Retina (tissue), 1 donor: Measurements from ENCODE around the gene ATP8A2.
A peak's percentile ranks its signal among the peaks of the same experiment; 100 is the strongest.

Experiments used
- DNase-seq: peaks from one replicate; pipeline ENCODE4 v3.0.0-alpha.2; 2016

Gene ATP8A2

DNA sequence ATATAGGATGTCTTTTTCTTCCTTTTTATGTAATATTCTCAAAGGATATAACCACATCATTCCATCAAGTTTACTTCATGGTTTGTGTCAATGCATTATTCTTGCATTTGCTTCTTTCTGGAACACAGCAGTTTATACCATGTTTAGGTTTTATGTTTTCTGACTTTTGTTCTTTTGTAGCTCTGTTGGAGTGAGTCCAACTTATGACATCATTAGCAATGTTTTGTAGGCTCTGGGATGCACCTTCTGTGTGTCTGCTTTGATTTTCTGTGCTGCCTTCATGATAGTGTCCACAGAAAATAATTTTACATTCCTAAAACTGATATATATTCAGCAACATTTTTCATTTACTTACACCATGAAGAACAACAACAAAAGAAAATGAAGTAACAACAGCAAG lies 611.1 kb downstream of the ATP8A2 start:
- DNase-seq, result no peak

DNA sequence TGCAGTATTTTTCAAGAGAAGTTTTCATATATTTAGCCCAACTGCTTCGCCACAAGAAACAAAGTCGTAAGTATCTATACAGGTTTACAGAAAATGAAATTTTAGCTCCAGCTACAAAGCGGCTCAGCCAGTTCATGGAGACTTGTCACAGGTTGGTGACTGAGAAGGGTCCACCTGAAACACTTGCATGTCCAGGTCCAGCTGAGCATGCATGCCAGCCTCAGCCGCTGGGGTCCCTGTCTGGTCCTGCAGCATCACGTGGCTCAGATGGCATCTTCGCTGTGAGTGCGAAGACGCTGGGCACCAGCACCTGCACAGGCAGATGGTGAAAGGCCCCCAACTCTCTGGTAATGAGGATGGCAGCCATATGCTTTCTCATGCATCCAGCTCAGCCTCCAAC lies 616.2 kb downstream of the ATP8A2 start:
- no peak for DNase-seq

DNA sequence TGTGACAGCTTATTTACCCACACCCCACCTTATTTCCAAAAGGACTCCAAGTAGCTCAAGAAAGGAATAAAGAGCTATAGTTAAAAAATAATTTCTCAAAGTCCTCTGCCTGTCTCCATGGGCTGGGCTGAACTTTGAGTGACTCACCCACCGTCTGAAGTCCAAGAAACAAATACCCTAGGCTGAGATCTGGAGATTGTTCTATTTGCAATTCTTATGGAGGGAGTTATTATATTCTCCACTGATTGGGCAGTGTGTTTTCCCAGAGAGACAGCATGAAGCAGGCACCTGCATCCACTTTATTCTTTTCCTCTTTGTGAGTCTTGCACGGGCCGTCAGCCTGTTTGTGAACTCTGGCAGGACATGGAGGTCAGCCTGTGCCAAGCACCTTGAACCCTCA lies 616.9 kb downstream of the ATP8A2 start:
- peak; percentile 78 for DNase-seq

DNA sequence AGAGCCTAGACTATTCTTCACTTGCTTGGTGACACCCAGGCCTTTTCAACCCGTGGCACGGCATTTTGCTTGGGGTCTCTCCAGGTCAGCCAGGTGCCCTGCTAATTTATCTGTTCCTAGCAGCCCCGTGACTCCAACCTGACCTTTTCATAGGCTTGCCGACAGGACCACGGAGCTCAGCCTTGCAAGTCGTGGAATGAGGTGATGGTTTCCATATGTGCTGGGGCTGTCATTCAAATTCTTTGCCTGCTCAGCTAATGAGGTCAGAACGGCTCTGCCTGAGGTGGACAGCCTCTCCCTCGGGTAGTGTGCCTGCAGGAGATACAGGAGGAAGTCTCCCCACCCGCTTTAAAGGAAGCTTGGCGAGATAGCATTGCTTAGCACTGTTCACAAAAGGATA lies 619.0 kb downstream of the ATP8A2 start:
- DNase-seq, result no peak

DNA sequence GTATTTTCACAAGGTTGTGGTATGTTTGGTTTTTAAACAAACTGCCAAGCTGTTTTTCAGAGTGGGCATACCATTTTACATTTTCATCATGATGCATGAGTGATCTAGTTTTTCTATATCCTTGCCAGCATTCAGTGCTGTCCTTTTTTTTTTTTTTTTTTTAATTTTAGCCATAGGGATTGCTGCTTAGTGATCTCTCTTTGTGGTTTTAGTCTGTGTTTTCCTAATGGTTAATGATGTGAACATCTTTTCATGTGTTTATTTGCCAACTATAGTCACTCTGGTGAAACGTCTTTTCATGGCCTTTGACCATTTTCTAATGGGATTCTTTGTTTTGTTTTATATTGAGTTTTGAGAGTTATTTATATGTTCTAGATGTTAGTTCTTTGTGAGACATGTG lies 620.3 kb downstream of the ATP8A2 start:
- DNase-seq, result no peak

DNA sequence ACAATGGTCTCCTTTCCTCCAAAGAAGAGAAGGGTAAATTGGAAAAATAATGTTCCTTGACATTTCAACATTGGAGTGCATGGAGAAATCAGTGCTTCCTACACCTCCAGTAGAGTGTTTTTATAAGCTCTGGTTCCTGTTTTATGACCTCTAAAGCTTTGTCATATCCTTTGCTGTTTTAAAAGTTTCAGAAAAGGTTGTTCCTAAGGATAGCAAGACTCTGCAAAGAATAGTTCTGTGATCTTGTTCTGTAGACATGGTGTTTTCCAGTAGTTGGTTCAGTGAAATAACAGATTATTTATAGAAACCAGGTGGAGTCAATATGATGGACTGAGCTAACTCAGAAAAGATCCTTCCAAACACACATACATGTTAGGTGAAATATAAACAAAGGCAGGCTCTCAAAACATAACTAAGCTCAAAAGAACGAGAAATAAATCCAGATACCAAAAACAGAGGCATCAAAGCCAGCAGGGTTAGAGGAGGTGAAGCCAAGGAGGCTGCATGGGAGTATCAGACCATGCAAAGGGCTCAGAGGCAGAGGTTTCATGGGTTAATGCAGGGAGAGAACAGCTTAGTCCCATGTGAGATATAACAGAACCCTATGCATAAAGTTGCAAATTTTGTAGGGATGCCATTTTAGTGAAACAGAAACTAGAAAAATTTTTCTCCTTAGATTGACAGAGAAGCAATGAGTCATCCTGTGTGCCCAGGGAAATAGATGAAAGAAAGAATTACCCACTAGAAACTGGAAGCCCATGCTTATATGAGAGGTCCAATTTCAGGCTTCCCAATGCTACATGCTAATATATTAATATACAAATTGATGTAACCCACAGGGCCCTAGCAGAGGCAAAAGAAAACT lies 635.7 kb downstream of the ATP8A2 start:
- no peak for DNase-seq

DNA sequence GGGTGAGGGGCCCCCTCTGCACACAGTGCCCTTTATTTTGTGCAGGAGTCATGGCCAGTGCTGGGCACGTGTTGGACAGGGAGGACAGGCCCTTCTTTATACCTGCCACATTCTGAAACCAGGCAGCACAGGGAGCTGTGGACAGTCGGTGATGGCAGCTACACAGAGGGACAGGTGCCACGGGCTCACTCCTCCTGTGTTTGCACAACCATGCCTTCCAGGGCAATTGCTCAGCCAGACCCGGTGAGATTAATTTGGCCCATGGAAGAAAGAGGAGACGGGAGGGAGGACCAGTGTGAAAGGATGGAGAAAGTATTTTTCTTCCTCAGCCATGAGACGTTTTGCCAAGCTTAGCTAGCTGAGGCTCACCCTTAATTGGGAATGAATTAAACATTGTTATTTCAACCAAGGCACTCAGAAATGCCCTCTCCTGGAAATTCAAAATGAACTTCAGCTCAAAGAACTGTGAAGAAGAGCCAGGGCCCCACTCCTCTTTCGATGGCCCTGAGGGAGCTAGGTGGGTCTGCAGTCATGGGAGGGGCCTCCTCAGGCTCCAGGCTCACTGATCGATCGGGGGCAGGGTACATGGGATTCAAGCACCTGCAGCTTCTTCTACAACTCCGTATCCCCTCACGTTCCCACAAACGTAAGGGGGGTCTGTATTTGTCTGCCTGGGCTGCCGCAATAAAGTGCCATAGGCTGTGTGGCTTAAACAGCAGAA lies 638.9 kb downstream of the ATP8A2 start:
- no peak for DNase-seq

DNA sequence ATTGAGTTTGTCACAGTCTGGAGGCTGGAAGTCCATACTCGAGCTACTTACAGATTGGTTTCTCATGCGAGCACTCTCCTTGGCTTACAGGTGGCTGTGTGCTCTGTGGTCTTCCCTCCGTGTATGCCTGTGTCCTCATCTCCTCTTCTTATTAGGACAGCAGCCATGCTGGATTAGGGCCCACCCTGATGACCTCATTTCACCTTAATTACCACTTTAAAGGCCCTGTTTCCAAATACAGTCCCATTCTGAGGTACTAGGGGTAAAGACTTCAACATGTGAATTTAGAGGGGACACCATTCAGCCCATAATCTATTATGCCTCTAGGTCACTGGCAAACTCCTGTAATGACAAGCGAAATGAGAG lies 639.4 kb downstream of the ATP8A2 start:
- no peak for DNase-seq

DNA sequence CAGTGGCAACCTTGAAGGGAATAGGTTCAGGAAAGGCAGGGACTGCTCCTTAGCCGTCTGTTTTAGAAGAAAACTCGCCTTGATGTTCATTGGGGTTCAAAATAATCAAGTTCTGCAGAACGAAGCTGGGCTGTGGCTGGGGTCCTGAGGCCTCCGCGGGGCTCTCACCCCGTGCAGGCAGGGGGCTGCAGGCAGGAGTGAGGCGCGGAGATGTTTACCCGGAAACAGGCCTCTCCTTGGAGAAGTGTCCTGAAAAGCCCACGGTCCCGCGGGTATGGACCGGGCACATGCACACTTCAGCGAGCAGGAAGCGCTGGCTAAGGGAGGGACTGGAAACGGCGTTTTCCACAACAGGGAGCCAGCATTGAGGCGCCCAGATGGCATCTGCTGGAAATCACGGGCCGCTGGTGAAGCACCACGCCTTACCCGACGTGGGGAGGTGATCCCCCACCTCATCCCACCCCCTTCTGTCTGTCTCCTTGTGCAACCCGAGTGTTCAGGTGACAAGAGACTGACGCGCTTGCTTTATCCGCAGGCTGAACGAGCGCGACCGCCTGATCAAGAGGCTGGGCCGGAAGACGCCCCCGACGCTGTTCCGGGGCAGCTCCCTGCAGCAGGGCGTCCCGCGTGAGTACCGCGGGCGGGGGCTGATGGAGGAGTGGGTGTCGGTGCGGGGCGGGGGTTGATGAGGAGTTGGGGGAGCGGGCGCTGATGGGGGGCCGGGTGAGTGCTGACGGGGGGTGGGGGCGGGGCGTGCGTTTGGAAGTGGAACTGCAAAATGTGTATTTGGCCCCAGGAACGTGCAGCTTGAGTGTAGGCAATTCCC lies 640.4 kb downstream of the ATP8A2 start:
- peak; percentile 80 for DNase-seq

DNA sequence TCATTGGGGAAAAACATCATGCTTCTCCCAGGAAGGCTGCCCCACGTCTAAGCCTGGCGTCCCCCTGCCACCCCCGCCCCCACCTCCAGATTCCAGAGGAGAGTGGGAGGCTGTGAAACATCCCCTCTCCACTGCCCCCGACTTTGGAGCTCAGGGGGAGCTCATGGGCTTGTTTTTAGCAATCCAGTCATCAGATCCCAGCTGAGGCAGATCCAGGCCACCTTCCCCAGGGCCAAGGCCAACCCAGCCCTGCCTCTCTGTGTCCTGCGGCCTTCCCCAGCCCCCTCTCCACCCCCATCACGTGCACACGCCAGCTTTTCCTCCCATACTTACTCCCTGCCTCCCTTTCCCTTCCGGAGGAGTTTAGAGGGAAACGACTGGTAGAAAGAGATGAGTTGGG lies 641.2 kb downstream of the ATP8A2 start:
- DNase-seq, result no peak

DNA sequence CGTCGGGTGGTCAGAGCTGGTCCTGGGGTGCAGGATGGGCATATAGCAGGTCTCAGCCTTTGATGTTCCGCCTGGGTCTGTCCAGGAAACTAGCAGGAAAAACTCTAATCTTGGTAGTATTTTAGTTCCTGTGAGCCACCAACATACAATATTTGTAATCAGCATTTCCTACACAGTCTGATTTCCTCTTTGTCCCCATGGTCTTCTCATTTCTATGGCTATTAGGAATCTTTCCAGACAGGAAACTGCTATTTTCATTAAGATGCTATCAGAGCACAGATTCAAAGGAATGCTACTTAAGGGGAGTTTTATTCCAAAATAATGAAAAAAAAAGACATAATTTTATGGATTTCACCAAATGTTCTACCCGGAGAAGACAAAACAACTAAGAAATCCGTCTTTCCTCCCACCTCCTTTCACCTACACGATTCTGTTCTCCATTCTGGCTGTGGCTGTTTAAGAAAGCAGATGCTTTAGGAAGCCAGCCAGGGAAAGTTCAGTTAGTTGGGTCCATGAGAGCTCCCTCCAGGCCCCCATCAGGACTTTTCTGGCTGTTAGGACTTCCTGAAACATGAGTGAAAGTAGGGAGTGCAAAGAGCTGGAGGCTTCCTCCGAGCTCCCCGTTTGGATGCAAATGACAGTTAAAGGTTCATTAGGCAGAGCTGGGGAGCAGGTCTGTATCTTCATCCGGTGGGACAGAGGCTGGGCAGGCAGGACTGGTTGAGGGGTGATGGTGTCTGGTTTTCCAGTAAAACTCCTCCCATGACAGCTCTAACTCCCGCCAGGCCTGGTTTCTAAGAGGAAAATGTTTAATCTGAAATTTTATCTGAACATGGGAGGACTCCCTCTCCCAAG lies 643.7 kb downstream of the ATP8A2 start:
- DNase-seq, result no peak

DNA sequence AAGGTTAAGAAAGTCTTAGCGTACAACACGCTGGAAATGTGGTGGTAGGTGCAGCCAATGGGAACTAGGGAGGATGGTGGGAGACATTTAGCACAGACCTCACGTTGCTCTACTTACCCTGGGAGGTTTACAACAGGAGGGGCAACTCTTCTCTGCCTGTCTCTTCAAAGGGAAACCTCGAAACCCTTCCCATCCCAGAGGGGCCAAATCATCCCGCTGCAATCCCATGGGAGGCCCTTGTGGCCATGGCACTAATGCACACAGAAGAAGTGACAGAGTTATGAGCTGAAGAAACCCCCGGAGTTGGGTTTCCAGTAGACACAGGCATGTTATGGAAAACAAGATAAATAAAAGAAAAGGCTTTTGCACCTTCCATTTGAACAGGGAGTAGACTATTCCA lies 644.4 kb downstream of the ATP8A2 start:
- DNase-seq, result no peak

DNA sequence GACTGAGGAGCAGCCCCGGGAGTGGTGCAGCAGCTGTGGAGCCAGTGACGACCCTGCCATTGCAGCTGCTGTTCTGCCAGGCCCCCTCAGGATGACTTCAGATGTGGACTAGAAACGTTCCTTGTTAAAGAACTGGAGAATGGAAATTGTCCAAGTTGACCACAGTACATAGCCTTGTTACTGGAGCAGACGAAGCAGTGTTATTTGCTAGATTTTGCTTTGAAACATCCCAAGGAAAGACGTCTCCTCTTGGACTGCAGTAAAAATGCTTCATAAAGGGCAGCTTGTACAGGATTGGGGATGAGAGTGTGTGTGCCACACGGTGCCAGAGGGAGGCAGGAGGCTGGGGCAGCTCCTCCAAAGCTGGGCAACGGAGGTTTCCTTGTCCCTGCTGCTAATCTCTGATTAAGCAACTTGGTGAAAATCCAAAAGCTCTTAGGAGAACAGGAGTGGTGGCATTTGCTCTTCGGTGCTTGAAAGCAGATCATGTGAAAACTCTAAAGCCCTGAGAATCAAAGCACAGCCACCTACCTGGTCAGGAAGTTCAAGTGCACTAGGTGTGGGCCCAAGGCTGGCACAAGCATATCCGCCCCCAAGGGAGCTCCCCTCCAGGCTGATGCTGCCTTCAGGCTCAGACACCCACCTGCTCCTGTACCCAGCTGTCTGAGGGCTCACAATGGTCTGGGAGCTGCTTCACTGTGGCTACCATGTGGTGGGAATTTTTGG lies 645.6 kb downstream of the ATP8A2 start:
- DNase-seq, result no peak

DNA sequence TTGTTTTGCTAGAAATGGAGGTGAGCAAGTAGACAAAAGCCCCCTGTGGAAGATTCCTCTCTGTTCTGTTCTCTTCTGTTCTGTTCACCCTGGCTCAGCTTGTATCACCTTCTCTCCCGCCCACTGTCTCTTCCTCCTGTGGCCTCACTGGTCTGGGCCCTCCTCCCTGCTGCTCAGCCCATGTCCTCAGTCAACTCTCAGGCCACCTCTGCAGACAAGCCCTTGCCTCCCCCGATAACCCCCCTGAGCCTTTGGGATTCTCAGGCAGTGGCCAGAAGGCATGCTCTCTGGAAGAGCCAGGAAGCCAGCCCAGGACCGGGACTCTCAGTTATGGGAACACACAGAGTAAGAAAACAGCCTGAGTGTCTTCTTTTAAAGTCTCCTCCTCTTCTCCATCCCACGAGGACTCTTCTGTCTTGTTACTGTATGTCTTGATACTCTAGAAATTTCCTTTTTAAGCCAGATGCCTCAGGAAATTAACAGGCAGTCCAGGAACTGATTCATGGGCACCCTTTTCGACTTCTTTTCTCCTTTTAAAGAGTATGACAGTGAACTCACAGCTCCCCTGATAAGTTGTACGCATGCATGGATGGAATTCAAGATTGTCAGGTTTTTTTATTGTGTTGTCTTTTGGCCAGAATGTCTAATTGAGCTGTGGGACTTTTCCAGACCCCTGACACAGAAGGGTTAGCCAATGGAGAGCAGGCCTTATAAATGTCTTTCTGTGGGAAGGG lies 646.3 kb downstream of the ATP8A2 start:
- no peak for DNase-seq

DNA sequence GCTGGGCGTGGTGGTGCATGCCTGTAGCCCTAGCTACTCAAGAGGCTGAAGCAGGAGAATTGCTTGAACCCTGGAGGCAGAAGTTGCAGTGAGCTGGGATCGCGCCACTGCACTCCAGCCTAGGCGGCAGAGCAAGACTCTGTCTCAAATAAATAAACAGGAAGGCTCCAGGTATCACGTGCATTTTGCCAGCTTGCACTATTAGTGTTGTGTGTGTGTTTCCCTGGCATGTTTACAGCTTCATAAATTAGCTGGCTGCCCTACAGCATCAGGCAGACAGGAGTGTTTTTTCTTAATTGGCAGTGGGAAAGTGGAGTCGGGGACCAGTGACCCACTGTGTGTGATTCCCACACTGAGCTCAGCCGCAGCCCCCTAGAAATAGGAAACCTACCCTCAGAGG lies 647.5 kb downstream of the ATP8A2 start:
- DNase-seq, result no peak

DNA sequence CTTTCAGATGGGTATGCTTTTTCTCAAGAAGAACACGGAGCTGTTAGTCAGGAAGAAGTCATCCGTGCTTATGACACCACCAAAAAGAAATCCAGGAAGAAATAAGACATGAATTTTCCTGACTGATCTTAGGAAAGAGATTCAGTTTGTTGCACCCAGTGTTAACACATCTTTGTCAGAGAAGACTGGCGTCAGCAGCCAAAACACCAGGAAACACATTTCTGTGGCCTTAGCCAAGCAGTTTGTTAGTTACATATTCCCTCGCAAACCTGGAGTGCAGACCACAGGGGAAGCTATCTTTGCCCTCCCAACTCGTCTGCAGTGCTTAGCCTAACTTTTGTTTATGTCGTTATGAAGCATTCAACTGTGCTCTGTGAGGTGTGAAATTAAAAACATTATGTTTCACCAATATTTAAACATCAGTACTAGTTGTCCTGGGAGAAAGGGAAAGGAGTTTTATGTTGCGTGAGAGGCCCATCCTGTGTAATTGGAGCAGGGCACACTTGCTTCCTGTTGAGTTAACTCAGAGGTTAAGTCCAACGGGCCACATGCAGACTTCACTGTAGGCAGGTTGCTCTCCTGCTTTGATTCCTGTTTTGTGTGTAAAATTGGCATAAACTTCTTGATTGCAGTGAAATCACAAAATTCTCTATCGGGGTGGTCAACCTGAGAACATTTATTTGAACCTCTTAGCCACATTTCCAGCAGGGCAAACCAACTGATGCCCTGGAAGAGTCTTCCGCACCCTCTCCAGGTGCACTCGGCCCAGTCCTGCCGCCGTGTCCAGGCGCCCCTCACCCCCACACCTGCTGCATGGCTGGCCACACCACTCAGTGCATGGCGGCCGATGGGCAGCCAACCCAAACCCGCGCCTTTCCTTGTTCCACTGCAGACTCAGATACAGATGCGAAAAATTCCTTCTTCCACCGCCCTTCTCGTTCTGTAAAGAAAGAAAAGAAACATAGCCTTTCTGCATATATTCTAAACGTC lies 648.4 kb downstream of the ATP8A2 start:
- DNase-seq, result no peak

DNA sequence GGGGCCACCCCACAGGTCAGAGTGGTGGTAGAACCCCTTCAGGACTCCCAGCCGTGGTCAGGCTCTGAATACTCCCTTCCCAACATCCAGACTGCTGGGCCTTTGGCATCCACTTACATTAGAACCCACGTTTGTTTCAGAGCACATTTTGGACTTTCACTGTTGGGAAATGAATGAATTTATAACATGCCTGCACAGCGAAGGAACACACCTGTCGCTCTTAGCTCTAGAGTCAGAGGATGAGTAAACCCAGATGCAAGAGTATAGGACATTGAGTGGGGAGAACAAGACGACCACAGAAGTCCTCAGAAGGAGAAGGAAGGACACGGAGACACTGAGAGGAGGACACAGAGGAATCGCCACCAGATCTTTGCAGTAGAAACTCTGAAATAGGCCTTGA lies 649.1 kb downstream of the ATP8A2 start:
- DNase-seq, result no peak

DNA sequence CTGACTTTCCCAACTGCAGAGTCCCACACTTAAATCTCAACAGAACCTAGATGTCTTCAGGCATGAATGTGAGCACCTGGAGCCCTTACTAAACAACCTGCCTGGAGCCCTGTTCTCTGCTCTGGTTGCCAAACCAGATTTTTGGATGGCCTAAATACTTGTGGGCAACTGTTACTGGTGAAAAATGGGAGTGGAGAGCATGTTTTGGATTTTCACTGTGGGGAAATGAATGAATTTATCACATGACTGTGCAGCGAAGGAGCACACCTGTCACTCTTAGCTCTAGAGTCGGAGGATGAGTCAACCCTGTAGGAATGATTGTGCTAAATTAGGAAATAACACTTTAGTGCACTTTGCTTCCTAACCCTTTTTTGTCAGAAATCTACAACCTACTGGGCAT lies 649.7 kb downstream of the ATP8A2 start:
- DNase-seq, result no peak

DNA sequence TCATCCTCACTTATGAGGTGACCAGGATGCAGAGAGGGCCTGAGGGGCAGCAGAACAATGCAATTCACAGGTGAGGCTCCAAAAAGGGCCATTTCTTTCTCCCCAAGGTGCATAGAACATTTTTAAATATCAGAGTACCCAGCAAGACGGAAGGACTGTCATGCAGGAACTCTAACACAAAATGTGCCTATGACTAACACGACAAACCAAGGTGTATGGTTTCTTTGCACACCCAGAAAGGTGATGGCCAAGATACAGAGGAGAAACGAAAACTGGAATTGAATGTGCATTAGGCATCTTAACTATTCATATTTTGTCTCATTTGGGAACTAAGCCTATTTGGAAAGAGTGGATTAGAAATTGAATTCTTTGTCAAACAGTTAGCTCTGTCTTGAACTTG lies 650.2 kb downstream of the ATP8A2 start:
- no peak for DNase-seq
